IPS DF 4.7 (cell line): ENCODE measurements around the gene FOXL3.
"Not testable (repeated sequence)": the region's sequence is repeated elsewhere in the genome, so short reads cannot be mapped to it uniquely, and the experiment has no call there.

Source experiments
- DNase-seq: peaks from one replicate; pipeline ENCODE4 v3.0.0-alpha.2; 2013; ENCODE audit warnings: low spot score; ENCODE audit errors: extremely low read depth

The FOXL3 gene

DNA sequence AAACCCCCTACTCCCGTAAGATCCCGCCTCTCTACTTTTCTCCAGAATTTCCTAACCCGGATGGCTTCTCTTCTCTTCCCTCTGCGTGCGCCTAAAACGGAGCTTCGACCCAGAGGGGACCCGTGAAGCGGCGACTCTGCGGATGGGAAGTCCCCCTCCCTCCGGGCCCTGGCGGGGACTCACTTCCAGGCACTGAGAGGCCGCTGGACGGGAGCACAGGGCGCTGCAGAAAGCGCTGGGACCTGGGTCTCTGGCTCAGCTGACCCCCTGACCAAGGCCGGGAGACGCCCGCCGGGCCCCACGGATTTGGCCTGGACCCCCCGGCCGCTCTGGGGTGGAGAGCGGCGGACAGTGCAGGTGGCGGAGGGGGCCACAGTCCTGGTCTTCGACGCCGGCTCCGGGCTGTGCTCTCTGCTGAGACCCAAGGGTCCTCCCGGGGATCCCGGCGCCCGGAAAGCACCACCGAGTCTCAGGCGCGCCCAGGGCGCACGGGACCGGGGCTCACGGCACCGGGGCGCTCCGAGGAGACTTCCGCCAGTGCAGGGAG, 688 bp upstream of the FOXL3 start:
- DNase-seq: no peak

DNA sequence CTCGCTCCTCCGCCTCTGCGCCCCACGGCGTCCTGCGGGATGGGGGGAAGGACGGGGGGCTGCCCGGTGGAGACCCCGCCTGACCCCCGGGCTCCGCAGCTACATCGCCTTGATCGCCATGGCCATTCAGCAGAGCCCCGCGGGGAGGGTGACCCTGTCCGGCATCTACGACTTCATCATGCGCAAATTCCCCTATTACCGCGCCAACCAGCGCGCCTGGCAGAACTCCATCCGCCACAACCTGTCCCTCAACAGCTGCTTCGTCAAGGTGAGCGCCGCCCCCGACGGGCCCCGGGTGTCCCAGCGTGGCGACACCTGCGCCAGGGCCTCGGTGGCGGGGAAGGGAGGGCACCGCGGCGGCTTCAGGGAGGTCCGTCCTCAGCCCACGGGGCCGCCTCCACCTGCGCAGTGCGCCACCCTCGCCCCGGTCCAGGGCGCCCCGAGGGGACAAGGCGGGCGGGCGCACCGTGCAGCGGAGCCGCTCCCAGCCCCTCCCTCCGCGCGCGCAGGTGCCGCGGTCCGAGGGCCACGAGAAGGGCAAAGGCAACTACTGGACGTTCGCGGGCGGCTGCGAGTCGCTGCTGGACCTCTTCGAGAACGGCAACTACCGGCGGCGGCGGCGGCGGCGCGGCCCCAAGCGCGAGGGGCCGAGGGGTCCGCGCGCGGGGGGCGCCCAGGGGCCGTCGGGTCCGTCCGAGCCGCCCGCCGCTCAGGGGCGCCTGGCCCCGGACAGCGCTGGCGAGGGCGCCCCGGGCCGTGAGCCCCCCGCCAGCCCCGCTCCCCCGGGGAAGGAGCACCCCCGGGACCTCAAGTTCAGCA, 793 bp downstream of the FOXL3 start:
- DNase-seq: no peak

DNA sequence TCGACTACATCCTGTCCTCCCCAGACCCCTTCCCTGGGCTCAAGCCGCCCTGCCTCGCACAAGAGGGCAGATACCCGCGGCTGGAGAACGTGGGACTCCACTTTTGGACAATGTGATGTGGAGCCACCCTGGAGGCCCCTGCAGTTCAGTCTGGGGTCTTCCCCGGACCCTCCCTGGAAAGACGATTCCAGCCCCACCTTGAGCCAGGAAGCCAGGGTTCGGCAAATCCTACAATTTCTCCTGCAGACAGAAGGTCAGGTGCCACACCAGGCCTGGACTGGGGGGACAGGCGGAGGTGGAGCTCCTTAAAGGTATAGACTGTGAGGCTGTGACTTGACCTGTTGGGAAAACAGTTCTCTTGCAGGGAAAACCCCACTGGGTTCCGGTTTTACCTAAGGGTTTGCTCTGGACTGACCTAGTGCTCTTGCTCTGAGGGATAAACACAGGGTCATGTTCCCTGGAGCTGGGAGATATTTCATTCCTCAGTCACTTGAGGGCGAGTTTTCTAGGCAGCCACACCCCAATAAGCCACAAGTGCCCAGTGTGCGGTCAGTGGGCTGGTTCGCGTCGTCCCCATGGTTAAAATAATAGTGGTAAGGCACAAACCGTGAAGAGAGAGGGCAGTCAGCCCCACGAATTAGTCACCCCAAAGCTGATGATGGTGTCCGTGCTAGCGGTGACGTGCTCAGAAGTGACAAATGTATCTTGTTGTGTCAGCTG, 1.6 kb downstream of the FOXL3 start:
- no peak for DNase-seq

DNA sequence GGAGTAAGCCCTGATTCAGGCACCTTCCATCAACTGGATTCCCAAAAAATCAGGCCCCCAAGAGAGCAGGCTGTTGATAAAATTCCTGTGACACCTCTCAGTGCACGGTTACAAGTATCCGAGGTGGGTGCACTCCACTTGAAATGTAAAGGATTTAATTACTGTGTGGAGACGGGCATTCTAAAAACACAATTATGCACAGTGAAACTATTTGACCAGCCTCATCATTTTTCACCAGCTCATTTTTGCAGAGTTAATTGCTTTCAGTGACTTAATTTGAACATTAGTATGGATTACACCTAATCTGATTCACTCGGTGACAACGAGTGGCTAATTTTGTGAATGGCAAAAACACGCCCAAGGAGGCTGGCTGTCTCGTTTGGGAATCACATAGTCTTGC, 2.3 kb downstream of the FOXL3 start:
- no peak for DNase-seq

DNA sequence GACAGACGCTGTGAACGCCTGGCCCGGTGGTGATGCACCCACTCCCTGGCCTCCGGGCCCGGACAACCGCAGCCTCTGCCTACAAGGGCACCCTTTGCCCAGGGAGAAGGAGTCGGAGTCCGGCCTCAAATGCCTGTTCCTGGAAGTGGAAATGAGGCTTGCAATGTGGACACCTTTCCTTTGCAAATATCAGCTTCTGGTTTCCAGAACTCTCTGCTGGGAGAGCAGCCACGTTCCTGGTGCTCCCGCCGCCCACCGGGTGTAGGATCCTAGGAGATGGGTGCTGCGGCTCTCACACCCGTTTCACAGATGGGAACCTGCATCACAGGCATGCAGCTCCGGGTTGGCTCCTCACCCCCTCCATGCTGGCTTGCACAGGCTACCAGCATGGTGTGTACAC, 2.9 kb downstream of the FOXL3 start:
- DNase-seq: no peak

DNA sequence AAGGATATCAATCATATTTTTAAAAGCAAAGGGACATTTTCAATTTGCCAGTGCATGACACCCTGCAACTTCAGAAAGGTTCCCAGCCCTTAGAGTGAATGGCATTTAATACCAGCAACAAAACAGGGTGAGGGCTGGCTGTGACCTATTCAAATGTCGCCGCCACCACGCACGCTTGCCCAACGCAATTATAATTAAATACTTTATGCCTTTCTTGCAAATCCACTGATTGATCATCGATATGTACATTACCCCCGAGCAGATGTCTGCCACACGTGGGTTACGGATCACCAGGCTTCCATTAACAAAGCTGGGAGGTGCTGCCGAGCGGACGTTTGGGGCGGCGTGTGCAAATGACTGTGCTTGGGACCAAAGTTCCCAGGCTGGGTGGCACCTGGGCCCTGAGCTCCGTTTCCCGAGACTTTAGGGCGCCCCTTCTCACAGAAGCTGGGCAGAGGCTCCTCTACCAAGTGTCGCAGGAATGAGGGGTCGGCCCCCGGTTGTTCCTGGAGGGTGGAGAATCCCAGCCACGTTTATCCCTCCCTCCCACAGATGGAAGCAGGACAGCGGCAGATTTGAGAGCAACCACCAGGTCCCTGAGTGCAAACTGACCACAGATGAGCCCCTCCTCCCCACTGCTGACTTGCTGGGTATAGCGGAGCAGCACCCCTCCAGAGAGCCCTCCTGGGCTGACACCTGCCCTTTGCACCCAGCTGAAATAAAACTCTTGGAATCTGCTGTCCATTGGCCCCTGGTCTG, 3.9 kb downstream of the FOXL3 start:
- DNase-seq: no peak

DNA sequence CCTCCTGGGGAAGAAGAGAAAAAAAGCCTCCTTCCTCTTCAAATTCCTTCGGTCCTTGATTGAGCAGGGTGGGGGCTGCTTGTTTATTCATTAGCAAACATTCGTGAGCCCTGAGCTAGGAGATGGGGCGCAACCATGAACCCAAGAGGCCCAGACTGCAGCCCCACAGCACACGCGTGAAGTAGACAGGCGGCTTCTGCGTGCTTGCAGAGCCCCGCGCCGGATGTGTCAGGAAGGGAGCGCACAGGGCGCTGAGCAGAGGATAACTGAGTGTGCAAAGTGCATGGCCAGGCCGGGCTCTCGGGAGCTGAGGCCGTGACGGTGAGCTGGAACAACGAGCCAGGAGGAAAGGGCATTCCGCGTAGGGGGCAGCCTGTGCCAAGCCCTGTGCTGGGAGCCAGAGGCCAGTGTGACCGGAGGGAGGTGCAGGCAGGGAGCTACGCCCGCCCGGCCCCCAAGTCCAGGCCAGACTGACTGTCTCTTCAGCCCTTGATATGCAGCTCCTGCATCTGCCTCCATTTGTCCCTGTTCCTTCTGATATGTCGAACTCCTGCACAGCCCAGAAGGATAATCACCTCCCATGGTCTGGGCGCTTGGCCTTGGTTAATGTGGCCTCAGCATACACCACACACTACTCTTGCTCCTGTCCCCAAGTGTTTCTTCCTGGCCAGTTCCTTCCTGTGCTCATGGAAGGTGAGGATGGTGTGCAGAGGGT, 4.6 kb downstream of the FOXL3 start:
- DNase-seq: no peak

DNA sequence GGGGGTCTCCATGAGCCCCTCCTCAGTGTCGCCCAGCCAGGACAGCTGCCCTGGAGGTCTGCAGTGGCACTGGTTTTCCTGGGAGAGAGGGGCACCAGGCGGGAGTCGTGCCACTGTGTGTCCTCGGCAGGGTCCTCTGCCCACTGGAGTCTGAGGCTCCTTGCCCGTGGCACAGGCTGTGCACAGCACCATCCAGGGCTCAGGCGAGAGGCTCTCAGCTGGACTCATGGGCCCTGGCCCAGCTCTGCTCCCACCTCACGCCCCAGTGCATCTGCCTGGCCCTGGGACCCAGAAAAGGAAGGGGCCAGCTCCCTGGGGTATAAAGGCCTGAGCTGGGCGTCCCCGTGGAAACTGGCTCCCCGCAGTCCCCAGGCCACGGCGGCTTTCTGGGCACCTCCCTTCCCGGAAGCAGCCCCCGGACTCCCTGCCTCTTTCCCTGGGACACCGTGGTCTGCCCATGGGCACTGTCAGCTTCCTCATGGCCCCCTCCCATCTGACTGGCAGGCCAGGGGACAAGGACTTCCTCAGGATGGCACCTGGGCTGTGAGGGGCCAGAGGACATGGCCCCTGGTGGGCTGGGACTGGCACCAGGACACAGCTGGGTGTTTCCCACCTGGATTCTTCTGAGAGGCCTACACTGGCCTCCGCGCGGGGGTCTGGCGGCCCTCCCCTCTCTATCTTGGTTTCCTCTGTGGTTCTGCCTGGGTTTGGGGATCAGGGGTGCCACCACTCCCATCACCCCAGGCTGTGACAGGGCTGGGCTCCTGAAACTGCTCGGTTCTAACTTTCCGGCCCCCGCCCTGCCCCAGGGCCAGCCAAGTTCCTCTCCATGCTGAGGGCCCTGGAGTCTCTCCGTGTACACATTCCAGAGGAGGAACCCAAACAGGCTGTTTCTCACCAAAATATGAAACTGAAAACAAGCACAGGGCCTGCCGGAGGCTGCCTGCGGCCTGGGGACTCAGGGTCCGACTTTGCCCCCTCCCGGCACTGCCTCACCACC, 5.5 kb downstream of the FOXL3 start:
- no peak for DNase-seq

DNA sequence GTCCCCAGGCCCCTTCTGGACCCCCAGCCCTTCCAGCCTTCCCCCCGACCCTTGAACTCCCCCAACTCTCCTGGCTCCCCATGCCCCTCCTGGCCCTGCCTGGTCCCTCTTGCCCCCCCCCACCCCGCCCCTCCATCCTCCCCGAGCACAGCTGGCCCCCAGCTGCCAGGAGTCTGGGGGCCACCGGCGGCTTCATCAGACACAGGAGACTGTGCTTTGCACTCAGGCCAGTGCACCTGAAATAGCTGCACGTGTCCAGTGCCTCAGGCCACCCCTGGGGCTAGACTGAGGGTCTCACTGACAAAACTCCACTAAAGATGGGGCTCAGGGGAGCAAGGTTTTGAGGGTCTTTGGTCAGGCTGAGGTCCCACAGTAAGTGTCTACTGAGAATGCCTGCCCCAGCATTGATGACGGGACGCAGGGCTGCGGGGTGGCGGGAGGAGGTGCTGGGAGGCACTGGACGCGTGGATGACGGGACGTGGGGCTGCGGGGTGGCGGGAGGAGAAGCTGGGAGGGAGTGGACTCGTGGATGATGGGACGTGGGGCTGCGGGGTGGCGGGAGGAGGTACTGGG, 6.5 kb downstream of the FOXL3 start:
- DNase-seq: no peak

DNA sequence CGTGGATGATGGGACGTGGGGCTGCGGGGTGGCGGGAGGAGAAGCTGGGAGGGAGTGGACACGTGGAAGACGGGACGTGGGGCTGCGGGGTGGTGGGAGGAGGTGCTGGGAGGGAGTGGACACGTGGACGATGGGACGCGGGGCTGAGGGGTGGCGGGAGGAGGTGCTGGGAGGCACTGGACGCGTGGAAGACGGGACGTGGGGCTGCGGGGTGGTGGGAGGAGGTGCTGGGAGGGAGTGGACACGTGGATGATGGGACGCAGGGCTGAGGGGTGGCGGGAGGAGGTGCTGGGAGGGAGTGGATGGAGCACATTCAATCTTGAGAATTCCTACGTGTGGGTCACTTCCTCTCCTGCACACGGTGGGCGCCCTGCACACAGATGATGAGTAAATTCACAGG, 7.2 kb downstream of the FOXL3 start:
- not testable (repeated sequence) for DNase-seq

DNA sequence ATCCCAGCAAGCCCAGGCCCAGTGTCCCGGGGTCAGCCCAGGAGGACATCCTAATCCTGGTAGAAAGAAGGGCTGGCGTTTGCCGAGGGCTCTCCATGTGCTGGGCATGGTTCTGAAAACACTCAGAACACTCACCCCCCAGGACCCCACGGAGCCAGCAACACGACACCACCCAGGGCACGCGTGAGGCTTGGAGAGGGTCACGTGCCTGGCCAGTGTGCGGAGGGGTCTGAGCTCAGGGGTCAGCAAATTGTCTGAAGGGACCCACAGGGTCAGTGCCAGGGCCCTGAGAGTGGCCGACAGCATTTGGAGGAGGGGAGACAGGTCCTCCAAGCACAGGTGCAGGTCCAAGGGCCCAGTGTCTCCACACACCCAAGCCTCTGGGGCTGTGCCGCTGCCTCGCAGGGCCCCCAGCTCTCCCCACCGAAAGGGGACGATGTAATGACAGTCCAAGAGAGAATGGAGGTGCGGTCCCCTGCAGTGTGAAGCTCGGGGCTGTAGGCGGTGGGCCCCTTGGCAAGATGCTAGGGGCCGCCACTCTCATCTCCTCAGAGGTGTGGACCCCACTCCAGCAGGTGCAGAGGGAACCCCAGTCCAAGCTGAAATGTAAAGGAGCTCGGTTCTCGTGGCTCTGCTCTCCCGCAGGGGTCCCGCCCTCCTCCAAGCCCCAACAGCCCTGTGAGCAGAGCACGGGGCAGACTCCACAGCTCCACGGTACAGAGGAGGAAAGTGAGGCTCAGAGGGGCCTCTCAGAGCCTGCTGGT, 7.8 kb downstream of the FOXL3 start:
- DNase-seq: no peak

DNA sequence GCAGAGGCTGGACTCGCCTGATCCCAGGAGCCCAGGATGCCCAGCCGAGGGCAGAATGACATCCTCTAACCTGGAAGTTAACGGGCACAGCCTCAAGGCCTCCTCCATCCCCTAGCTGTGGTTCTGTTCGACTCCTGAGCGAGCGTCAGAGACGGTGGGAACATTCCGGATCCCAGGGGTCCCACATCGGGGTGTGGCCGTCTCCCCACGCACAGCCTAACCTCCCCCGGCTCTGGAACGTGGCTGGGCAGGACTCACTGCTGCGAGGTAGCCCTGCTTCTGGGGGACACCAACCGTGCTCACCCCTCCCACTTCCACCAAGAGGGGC, 8.4 kb downstream of the FOXL3 start:
- DNase-seq: no peak

DNA sequence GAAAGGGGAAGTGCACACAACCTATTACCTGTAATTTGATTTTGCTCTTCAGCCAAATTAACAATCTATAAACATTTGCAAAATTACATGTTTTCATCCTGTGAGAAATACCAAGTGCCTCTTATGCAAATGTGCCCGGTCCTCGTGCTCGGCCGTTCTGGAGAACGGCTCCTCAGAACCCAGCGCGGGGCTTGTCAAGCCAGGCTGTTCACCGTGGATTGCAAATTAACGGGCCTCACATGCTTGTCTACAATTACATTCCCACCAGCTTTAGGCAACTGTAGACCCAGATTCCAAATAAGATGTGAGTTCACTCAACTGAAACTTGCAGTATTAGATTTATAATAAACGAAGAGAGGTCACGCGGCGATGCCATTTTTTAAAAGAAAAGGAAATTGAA, 8.8 kb downstream of the FOXL3 start:
- DNase-seq: no peak

DNA sequence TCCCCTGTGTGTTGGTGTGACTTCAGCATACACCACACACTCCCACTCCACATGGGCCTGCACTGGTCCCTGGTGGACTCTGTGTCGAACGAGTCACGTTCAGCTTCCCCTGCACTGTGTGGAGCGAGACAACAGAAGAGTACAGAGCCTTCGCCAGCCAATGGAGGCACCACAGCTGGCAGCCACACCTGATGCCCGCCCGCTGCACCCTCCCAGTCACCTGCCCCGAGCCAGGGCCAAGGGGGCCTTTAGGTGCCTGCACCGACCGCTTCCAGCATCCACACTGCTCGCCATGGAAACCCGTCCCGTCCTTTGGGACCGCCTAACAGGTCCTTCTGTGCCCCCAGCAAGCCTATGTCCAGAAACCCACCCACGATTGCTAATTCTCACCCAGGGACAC, 9.2 kb downstream of the FOXL3 start:
- no peak for DNase-seq

DNA sequence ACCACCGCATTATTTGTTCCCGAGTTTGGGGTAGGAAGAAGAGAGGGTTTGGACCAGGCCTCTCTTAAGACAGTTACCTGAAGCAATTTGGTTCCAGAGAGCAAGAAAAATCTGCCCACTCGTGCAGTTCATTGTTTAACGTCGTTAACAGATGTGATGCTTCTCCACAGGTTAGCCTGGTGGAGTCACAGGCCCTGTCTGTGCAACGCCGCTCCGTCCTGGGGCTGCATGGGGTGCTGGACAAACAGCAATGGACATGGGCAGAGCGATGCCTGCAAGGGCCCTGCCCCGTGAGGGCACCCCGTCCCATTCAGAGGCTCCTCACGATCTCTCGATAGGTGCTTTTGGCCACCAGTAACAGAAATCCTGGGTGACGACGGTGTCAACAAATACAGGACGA, 9.7 kb downstream of the FOXL3 start:
- no peak for DNase-seq

DNA sequence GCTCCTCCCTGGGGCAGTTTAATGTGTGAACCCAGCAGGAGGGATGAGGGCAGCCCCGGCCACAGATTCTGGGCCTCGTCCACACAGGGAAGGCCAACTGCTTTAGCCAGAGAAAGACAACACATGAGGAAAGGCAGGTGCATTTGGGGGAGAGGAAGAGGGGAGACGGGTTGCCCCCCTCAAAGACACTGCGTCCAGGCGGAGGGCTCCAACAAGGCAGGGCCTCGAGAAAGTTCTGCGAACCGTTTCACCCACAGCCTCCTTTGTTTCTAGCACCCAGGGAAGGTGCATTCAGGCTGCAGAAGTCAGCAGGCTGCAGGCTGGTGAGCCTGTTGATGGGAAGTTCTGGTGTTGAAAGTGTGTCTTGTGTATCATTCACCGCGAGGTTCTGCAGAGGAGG, 10.1 kb downstream of the FOXL3 start:
- DNase-seq: no peak

DNA sequence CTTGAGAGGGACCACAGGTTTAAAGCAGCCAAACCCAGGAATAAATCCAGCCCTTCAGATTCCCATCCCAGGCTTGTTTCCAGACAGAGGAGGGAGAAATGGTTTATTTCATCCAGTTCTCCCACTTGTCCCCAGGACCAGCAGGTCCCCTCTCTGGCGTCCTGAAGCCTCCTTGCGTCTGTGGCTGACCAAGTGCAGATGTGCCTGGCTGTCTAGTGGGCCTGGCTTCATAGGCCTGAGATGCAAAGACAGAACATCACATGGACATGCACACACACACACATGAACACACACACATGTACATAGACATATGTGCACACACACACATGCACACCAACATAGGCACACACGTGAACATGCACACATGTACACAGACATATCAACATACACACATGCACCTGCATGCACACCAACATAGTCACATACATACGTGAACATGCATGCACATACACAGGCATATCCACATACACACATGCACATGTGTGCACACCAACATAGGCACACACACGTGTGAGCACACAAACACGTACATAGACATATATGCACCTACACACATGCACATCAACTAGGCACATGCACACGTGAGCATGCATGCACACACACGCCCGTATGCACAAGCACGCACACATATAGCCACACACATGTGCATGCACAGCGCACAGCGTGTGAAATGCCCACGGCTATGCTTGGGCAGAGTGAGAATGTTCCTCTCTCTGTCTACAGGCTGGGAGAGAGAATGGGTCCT, 10.7 kb downstream of the FOXL3 start:
- DNase-seq: no peak

DNA sequence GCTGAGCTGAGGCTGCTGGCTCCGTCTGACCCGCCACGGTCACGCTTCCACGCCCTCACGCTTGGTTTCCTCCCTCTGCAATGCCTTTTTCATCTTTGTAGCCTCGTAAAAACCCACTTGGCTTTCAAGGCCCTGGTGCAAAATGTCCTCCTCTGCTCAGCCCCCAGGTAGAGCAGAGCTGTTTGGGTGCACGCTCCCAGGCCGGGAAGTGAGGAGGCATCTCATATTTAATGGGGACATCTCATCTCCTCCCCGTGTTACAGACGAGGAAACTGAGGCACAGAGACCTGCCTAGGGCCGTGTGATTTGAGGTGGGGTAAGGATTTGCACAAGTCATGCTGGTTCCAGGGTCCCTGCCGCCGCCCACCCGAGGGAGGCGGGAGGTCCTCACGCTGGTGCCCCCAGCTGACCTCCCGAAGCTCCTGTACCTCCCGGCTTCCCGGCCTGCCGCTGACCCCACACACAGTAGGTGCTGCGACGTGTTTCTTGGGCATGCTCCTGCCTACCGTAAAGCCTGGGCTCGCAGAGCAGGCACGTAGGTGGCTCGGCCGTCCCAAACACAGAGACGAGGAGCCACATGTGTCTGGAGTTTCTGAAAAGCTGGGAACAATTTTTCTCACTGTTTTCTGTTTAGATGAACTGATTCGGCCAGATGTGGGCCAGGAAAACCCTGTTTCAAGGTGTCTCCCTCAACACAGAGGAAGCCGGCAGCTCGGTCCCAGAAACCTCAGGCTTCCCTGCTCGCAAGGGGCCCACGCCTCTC, 11.5 kb downstream of the FOXL3 start:
- no peak for DNase-seq
